DND-41 (cell line): Measurements from ENCODE around the gene MIS18BP1.

Experiments
- CTCF ChIP-seq: IDR thresholded peaks from 2 replicates; pipeline ENCODE4 v1.5.1; 2012; ENCODE audit warnings: borderline replicate concordance, low read length, moderate library complexity, mild to moderate bottlenecking; ENCODE audit not compliant: poor library complexity, severe bottlenecking; ENCODE audit errors: extremely low read depth
- EZH2 ChIP-seq: IDR thresholded peaks from 3 replicates; pipeline ENCODE4 v1.6.1; 2012; ENCODE audit warnings: borderline replicate concordance, low read depth, mild to moderate bottlenecking, moderate library complexity, low read length, inconsistent platforms; ENCODE audit not compliant: severe bottlenecking

DNA sequence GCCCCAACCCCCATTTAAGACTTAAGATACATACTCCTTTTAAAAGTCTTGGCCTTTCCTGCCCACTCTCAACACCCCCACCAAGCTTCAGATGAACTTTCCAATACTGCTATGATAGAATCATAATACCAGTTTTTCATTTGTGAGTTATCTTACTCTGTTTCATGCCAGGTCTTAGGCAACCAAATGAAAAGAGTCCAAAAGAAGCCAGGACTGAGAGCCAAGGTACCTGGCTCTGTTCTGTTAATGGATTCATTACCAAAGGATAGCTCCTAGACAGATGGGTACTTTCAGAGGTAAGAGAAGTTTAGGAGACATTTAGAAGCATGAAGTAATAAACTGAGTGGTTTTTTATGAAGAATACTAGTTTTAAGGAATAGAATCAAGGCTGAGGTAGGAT lies 83.1 kb downstream of the MIS18BP1 start:
- TF ChIP-seq CTCF, result no peak
- TF ChIP-seq EZH2, result no peak
